GM19043 (cell line): ENCODE results near the gene PRRC2A.
A peak's percentile ranks its signal among the peaks of the same experiment; 100 is the strongest.

Source experiments
- ATAC-seq: cut with Tn5 transposase; IDR thresholded peaks from one replicate; pipeline ENCODE4 v1.9.1; 2021; ENCODE audit warnings: low read depth; ENCODE audit not compliant: unreplicated experiment

Gene PRRC2A

DNA sequence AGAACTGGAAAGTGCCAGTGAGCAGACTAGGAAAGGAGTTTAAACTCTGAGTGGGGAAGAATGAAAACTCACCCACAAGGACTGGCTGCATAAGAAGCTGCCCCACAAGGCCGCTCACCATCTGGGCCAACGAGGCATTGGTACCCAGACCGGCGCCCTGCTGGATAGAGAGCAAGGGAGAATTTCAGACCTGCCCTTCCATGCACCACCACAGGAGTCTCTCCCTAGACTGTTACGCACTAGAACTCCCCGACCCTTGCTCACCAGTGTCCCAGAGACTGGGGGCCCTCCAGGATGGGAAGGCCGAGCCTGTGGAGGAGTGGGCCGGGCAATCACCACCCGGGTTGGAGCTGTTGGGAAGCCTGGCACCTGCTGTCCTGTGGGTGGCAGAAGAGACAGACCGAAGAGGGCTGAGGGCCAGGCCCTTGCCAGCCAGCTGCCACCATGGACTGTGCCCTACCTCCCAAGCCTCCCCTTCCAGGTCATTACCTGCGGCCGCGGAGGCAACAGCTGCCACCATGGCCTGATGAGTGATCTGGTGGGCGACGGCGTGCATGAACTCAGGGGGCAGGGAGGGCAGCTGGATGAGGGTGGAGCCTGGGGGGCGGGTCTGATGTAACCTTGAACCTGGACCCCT lies 23.4 kb downstream of the PRRC2A start:
- ATAC-seq: no peak

DNA sequence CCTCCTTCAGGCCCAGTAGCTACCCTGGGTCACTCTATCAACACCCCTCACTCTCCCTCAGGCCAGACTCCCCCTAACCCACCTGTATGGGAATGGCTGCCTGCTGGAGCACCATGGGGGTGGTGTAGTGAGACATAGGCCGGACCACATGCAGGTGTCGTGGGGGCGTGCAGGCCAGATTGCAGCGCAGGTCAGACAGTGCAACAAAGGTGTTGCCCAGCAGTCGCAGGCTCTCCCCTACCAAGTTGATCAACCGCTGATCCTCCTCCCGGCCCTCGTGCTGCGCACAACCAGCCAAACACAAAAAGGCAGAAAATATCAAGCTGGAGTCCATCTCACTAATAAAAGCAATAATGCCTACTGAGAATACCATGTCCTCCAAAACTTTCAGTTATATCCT lies 24.8 kb downstream of the PRRC2A start:
- no peak for ATAC-seq

DNA sequence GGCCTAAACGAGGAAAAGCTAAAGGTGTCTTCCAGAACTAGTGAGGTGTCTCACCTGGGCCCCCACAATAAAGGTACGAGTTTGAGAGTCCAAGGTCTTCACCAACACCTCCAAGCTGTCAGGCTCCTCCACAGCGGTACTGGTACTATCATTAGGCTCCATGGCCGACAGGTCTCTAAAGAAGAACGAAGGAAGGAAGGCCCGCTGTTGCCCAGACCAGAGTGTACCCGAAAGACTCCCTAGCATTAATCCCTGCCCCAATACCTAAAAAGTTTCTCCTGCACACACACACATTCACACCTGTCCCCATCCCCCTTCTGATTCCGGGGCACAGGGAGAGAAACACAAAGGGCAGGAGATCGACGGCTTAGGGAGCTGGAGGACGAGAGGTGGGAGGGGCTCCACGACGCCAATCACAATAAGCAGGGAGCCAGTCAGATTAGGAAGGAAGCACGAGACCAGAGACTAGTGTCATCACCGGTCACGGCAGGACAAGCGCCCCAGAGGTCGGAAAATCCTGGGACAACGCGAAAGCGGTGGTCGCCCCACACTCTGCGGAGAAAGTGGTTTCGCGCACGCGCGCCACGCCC lies 31.2 kb downstream of the PRRC2A start:
- ATAC-seq: peak; percentile 14

DNA sequence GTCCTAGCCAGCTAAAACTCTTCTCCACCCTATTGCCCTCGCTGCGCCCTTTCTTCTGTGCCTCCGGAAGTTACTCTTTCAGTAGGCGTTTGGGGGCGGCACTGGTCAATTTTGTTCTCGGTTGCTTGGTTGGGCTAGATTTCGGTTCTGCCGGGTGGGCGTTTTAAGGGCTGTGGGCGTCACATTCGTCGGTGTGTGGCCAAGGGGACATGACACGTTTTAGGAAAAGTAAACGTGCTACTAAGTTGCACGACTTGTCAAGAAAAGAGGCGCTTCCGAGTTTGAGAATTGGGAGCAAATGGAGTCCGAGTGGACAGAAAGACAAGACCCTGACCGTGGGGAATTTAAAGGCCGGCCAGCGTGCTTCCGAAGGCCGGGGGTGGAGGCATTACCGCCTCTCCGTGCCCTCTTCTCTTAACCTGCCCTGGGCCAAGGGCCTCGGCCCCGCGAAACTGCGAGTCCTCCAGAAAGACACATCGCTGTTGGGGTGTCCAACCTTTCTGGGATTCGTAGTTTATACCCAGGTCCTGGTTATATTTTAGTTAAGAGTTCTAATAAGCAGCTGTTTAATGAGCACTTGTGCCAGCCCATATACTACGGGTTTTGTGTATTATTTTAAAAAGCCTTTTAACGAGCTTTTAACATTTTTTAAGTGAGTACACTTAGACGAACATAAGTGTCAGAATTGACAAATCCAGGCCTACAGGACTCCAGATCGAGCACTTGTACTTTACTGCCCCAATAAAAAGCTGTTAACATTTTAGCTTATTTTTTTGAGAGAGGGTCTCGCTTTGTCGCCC lies 32.6 kb downstream of the PRRC2A start:
- peak; percentile 65 for ATAC-seq

DNA sequence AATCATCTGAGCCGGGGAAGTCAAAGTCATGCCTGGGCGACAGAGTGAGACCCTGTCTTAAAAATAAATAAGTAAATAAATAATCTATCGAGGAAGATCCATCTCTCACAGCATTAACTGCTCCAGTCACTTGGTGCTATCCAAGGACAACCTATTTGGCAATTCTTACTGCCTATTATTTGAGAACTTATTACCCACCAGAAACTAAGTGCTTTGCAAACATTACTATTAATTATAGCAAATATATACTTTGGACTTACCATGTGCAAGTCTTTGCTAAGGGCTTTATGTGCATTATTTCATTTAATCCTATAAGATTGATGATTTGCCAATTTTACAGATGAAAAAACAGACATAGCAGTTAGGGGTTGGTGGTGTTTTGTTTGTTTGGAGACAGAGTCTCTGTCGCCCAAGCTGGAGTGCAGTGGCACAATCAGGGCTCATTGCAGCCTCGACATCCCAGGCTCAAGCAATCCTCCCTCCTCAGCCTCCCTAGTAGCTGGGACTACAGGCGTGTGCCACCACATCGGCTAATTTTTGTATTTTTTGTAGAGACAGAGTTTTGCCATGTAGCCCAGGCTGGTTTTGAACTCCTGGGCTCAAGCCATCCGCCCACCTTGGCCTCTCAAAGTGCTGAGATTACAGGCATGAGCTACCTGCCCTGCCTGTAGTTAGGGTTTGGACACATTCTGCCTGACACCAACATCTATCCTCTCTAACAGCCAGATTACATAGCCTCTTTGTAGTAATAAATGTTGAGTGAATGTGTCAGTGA lies 34.2 kb downstream of the PRRC2A start:
- ATAC-seq: no peak

DNA sequence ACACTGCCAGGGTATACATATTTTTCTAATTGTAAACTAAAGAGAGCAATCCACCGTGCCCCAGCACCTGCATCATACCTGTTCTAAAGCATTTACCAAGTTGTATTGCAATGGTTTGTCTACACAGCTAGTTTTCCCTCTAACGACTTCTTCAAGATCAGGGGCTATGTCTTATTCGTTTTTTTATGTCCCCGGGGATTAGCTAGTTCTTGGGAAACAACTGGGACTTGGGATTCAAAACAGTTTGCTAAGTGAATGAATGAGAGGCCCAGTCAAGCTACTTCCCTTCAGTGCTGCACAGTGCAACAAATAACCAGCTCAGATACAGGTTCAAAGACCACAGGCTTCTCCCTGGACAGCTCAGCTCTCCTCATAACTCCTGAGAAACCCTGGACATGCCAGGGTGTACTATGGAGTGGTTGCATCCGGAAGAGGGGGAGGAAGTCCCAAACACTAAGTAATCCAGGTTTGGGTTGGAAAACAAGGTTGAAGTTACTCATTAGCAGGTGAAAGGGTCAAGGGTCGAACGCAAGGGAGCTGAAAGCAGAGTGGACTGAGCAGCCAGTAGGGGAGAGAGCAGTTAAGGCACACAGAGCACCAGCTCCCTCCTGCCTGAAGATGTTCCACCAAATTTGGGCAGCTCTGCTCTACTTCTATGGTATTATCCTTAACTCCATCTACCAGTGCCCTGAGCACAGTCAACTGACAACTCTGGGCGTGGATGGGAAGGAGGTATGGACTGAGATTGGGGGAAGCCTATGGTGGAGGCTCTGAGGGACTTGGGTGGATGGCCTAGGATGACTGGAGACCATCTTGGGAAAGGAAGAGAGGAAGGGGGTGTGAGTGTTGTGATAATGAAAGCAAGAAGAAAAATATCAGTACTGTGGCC lies 35.1 kb downstream of the PRRC2A start, which contains the start of gene APOM:
TSS of gene APOM (plus strand) at position 546 of the 889 bp plus-strand sequence. CDS start at position 619, 73 bp downstream.
- ATAC-seq: no peak

DNA sequence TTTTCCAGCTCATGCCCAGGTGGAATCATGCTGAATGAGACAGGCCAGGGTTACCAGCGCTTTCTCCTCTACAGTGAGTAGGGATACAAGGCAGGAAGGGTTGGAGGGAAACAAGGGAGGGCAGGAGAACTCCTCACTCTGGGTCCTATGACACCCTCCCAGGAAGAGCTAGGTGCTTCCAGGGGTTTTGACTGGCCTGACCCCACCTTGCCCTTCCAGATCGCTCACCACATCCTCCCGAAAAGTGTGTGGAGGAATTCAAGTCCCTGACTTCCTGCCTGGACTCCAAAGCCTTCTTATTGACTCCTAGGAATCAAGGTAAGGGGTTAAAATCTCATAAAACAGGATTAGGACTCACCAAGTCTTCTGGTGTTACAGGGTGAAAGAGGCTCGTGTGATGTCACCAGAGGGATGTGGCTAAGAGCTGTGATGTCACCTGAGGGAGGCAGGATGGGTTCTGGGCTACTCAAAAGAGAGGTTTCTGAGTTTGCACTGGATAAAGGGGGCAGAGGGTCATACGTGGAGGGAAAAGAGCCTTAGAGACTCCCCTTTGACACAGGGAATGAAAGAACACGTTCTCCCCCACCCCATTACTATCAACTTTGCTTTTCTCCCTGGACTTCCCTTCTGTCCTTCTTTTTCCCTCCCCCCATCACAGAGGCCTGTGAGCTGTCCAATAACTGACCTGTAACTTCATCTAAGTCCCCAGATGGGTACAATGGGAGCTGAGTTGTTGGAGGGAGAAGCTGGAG lies 37.1 kb downstream of the PRRC2A start:
- ATAC-seq: no peak

DNA sequence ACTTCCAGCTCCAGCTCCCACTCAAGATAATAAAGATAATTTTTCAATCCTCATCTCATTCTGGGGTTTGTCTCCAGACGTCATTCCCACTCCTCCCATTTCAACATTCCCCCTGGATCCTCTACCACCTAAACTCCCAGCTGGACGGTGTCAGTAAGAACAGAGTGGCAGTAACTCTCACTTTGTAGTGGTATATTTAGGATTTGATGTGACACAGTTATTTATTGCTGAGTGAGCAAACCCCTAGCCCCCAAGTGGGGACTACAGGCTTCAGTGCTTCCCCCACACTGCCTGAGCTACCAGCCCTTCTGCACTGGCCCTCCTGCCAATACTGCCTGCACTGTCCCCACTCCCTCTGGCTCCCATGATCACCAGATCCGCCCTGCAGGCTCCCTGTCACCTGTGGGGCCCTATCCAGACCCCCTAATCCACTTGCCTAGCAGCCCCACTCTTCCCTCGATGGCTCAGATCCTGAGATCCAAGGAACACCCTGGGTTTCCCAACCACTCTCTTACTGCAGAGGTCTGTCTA lies 37.7 kb downstream of the PRRC2A start:
- ATAC-seq: no peak

DNA sequence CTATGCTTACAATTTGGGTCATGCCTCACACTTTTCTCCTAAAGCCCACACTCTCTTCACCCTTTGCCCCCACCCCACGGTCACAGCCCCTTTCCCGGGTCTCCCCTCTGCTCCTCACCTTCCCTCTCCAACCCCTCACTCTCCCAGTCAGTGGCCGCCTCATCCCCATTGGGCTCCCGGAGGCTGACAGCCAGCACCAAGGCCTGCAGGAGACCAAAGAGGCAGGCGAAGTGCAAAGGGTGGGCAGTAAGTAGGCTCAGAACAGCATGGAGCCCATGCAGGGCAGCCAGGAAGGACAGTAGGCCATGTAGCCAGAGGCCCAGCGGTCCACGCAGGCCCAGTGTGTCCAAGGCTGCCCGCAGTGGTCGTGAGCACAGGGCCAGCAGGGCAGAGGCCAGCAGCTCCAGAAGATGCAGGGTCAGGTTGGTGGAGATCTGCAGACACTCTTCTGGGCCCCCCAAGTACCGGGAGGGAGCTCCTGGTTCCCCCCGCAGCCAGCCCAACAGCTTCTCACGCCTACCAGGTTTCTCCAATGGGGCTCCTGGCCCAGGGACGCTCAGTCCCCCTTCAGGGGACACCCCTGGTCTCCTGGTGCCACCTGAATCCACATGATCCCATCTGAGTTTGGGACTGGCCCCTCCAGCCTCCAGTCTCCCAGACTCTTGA lies 38.6 kb downstream of the PRRC2A start:
- no peak for ATAC-seq

DNA sequence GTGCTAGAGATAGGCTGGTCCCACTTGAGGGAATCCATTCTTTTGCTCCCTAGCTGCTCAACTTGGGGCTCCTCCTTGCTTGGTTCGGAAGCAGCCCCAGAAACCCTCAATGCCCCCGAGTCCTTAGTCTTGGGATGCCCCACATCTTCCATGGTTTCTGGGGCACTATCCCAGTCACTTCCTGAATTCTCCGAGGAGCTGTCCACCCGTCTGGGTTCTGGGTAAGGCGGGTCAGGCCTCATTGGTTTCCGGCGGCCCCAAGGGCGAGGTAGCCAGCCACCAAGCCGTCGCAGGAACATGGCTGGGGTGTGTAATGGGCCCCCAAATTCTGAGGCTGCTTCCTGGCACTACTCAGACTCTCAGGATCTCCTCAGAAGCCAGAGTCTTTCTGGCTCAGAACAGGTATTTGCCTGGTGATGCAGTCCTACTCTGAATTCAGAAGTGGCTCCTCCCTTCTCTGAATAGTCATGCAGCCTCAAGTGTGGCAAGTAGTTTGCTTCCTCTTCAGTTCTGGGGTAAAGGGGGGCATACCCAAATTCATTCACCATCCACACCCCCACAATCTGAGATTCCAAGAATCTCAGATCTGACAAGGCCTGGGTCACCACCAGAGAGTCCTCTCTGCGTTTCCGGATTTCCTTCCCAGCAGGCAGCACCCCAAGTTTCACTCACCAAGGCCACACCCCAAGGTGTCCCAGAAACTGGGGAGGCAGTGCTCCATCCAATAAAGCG lies 39.3 kb downstream of the PRRC2A start:
- no peak for ATAC-seq

DNA sequence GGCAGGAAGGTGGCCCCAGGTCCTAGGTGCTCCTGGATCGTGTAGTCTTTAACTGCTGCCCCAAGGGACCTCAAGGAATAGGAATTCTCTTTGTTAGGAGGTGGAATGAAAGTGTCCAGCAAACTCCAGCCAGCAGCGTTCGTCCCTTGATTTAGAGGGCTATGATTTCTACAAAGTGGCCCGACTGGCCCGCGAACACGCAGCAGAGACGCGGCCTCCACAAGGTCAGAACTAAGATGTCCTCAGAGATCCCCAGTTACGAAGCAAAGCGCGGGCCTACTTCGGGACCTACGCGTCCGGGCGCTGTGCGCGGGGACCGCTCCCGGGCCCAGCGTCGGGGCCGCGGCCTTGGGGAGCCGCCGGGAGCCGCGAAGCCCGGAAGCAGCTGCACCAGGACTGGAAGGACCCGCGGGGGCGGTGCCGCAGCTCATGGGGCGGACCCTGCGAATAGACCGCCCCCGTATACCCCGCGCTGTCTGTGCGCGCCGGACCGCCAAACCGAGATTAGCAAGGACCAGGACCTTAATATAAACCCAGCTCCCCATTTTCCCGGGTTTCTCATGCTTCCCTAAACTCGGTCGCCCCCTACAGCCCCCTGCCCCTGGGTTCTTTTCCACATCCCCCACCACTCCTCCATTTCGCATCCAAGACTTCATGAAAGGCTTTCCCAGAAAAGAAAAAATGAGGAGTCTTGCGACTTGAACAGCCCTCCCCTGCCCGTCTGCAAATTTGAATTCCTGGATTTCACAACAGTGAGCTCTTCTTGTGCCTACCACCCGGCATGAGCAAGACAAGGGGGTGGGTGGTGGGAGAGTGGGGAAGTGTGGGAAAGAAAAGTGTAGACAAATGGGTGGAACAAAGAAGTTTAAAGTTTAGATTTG lies 40.1 kb downstream of the PRRC2A start, which contains the start of gene C6orf47:
TSS of gene C6orf47 (minus strand) at position 398 of the 881 bp plus-strand sequence. CDS start 831 bp downstream, outside the sequence.
- ATAC-seq: peak; percentile 38

DNA sequence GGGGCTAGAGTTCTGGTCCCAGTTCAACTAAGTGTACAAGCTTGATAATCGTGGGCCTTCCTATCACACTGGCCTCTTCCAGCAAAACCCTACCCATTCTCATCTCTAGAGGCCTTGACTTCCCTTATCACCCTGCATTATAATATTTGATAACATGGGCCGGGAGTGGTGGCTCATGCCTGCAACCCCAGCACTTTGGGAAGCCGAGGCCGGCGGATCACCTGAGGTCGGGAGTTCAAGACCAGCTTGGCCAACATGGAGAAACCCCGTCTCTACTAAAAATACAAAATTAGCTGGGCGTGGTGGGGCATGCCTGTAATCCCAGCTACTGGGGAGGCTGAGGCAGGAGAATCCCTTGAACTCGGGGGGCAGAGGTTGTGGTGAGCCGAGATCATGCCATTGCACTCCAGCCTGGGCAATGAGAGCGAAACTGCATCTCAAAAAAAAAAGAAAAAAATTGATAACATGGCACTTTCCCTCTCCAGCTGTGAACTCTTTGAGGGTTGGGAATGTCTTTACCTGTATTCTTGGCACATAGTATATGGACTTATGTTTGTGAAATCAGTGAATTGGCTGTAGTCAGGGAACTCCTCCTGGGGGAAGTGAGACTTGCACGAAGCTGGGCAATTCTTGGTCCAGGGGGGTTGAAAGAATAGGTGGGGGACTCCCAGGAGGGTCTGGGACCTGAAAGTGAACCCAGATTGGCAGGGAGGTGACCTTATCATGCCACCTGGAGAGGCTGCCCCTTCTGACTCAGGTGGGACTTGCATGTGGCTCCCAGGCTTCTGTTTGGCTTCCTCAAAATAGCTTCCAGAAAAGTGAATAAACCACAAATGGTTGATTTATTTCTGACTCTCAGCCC lies 41.0 kb downstream of the PRRC2A start:
- no peak for ATAC-seq

DNA sequence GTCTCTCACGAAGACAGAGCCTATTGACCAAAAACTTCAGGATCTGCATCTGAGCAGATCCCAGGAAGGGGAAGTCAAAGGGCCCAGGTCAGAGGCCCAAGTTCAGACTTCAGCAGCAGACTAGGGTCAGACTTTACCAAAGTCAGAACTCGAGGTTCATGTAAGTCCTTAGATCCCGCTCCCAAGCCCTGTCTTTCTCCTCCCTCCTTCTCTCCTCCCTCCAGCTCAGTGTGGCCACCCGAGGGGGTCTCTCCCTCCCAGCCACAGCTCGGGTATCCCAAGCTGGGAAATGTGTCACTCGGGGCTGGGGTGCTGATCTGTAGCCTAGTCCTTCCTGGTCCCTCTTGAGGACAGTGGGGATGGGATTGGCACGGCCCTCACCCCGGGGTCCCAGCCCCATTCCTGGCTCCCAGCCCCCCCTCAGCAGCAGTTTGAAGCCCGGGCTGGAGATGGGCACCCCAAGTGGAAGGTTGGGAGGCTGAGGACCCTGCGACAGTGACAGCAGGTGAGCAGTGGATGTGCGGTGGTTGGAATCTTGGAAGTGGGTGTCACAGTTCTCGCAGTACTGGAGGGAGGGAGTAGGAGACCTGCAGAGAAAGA lies 41.7 kb downstream of the PRRC2A start:
- no peak for ATAC-seq

DNA sequence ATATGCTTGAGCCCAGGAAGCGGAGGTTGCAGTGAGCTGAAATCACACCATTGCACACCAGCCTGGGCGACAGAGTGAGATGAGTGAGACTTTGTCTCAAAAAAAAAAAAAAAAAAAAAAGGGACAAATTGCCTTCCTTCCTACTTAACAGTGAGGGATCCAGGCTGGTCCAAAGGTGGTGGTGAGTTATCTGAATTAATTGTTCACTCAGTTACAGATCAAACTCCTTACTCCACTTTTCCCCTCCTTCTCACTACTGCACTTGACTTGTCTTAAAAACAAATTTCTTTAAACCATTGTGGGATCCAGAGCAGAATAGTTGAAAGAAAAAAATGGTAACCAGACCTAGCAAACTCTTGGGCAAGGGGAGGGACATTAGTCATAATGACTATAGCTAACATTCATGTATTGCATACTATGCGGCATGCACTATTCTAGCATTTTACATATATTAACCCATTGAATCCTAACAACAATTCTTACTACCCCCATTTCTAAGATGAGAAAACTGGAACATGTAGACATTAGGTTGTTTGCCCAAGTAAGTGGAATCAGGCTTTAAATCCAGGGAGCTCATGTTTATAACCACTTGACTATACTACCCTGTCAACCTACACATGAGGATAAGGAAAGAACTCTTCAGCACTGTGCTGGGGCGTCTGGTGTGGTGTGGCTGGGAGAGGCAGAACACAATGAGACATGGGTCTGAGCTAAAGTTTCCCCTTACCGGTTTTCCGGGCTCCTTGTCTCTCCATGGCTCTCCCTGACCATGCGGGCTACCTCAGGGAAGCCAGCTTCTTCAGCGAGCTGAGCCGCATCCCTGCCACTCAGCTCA lies 42.8 kb downstream of the PRRC2A start:
- no peak for ATAC-seq
